Left forelimb (tissue), 1 donor: ENCODE data around the gene TLR10.

Source experiments
- DNase-seq: peaks from one replicate; pipeline ENCODE4 v3.0.0-alpha.2; 2018; ENCODE audit warnings: low spot score

Gene TLR10

DNA sequence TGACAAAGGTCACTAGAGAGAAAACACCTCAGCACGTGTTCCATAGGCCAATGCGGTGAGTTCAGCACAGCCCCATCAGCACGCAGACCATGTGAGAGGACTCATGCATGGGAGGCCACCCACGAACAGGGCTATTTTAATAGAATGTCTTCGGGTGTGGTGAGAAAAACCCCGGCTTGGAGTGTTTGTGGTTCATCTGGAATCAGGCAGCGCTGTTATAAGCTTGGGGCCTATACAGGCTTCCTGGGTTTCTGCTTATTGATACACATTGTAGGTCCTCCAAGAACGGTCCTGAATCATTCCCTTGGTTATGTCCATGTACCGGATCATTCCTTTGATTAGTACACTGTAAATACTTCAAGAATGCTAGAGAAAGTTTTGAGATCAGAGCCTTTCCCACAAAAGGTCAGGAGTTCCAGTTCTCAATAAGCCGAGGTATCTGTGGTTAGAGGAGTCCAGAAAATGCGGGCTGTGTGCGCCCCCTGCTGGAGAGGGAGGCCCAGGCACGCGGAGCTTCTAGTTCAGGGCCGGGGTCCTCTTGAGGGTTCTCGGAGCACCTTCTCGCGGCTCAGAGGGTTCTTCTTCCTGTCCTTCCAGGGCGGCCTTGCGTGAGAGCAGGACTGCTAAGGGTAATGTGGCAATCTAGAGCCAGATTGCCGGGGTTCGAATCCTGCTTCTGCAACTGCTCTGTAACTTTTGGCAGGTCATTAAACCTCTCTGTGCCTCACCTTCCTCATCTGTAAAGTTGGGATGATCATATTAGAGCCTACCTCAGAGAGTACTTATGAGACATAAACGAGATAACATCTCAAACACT is 51.8 kb downstream of the TLR10 start:
- peak; percentile 84 for DNase-seq

- DNase-seq: no peak
These were observed 52.3 kb downstream of the TLR10 start for GRCh38 chr4:38730493-38730829.

DNA sequence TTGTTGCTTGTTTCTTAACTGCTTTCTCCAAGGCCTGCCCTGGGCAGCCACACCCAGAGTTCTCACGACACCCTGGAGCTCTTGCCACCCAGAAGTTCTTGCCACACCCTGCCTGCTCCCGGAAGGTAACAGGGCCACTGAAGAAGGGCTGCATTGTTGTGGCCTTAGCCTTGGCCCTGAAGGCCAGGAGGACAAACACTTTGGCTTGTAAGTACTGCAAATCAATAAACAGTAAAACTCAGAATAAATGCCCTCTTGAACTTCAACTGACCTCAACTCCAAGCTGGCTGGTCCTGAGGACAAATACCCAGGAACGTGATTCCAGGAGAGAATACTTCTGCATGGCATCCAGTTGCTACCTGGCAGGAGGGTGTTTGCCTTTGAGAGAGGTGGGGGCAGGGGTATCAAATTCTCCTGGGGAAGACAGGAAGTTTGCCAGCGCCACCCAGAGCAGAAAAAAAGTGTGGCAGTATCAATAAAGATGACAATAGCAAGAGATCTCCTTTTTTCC is 54.1 kb downstream of the TLR10 start:
- no peak for DNase-seq

DNA sequence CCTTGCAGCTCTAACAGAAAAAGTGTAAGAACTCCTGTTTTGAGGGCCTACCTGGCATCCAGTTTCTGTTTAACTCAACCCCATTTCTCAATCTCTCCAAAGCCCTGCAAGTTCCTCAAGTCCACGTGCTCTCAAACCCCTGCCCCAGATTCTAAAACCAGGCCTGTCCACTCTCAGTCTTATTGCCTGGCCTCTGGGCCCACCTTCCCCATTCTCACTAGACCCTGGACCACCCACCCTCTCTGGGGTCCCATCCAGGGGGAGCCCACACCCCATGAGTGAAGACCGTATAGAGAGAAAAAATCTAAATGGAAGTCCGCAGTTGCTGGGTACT is 58.3 kb downstream of the TLR10 start:
- no peak for DNase-seq

GRCh38 chr4:38723726-38724474 is 58.9 kb downstream of the TLR10 start:
- no peak for DNase-seq

DNA sequence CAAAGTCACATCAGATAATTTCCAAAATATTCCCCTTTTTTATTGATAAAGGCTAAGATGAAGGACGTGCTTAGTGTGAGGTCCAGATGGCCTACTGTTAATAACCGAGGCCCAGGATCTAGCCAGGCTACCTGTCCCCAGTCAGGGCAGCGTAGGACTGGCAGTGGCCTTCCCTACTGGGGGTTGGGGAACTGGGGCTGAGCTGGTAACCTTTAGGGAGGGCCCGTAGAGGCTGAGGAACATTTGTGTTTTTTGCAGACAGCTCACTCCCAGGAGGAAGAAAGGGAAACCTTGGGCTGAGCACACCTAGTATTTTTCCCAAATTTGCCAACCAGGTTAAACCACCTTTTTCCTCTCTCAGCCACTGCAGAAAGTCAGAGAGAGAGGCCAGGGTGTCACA is 59.7 kb downstream of the TLR10 start:
- no peak for DNase-seq
